HepG2 (cell line): ENCODE data around the gene GOLGA8A. TPM values are rescaled to one million over a fixed set of nuclear protein-coding genes. Genes with fewer than 3 reads are reported as not detected.

Experiments
- ATAC-seq: fragments of 200-7000 bp; cut with Tn5 transposase; 3 replicates; pipeline ENCODE4 v1.9.1; 2020; ENCODE audit warnings: mild to moderate bottlenecking, moderate library complexity
- BruUV-seq: library from RNA; stranded (reverse); fragments of 400-500 nt; replicated peaks from 2 replicates; lab custom pipeline; 2021; lab: Mats Ljungman, UMichigan
- CTCF ChIA-PET: fragments of 300-600 bp; formaldehyde crosslinking; extraction: SDS; loops from one replicate; lab custom pipeline; 2021; ENCODE audit warnings: low total read pairs, inconsistent platforms, low intra/inter-chr PET ratio; lab: Yijun Ruan, JAX
- POLR2A ChIA-PET: fragments of 350-600 bp; sonication (Branson Sonifier 250); formaldehyde crosslinking; loops from one replicate; lab custom pipeline; 2020; ENCODE audit warnings: antibody characterized with exemption, inconsistent platforms; lab: Yijun Ruan, JAX
- DNase-seq: peaks from one replicate; pipeline ENCODE4 v3.0.0-alpha.2; 2015; ENCODE audit warnings: low spot score
- FAIRE-seq: peaks from 3 replicates; lab custom pipeline; 2011; peaks lifted over from hg19 to GRCh38; lab: Jason Lieb, UNC
- H2AFZ ChIP-seq: one replicate; pipeline ENCODE4 v1.6.1; 2011; ENCODE audit warnings: low read length, inconsistent platforms
- H3K27ac ChIP-seq: fragments of 300-600 bp; 3 replicates; pipeline ENCODE4 v1.8.0; 2011; ENCODE audit warnings: mixed run types, mild to moderate bottlenecking, mixed read lengths, low read length, inconsistent platforms; ENCODE audit not compliant: insufficient read depth; ENCODE audit errors: extremely low read length
- H3K27me3 ChIP-seq, 2 experiments: fragments of 200-600 bp in 1 of 2; 2 replicates in 1 of 2; 3 replicates in 1 of 2; pipeline versions ENCODE4 v1.6.0 to v1.8.0; 2011; ENCODE audit warnings: low read length in 2 of 2, mild to moderate bottlenecking in 2 of 2, moderate library complexity in 2 of 2, inconsistent platforms in 1 of 2; ENCODE audit not compliant: insufficient read depth in 2 of 2, control insufficient read depth in 1 of 2
- H3K36me3 ChIP-seq, 2 experiments: fragments of 200-600 bp in 1 of 2; replicated peaks in 1 of 2; 2 replicates in 1 of 2; 3 replicates in 1 of 2; pipeline versions ENCODE4 v1.5.1 to v1.8.0; 2011; ENCODE audit warnings: low read length in 2 of 2, inconsistent platforms in 1 of 2; ENCODE audit not compliant: insufficient read depth in 2 of 2, control insufficient read depth in 1 of 2
- H3K4me1 ChIP-seq: 2 replicates; pipeline ENCODE4 v1.5.1; 2012; ENCODE audit warnings: low read length, inconsistent platforms; ENCODE audit not compliant: insufficient read depth
- H3K4me2 ChIP-seq: 2 replicates; pipeline ENCODE4 v1.6.0; 2011; ENCODE audit warnings: low read depth, low read length, inconsistent platforms
- H3K4me3 ChIP-seq, 3 experiments: fragments of 200-600 bp in 1 of 3; sonication (generic), shearing (Covaris generic) in 1 of 3; replicated peaks in 1 of 3; 2 replicates each; pipeline ENCODE4 v1.5.1; 2011 to 2016; ENCODE audit warnings: low read length in 3 of 3, inconsistent platforms in 2 of 3, low read depth in 2 of 3, mild to moderate bottlenecking in 2 of 3, control low read depth in 1 of 3, mixed read lengths in 1 of 3; ENCODE audit not compliant: insufficient read depth in 1 of 3
- H3K79me2 ChIP-seq: one replicate; pipeline ENCODE4 v1.6.1; 2011; ENCODE audit warnings: low read length, inconsistent platforms; ENCODE audit not compliant: insufficient read depth
- H3K9ac ChIP-seq: 2 replicates; pipeline ENCODE4 v1.6.0; 2011; ENCODE audit warnings: mild to moderate bottlenecking, low read depth, low read length, inconsistent platforms; ENCODE audit not compliant: insufficient read depth
- H3K9me3 ChIP-seq: 2 replicates; pipeline ENCODE4 v1.5.1; 2012; ENCODE audit warnings: mild to moderate bottlenecking, low read length
- H4K20me1 ChIP-seq: 2 replicates; pipeline ENCODE4 v1.6.0; 2011; ENCODE audit warnings: inconsistent platforms, mild to moderate bottlenecking, low read length, moderate library complexity; ENCODE audit not compliant: insufficient read depth
- ATF7 ChIP-seq, 2 experiments: fragments of 450-650 bp in 1 of 2; sonication (generic) in 1 of 2; formaldehyde crosslinking in 1 of 2; IDR thresholded peaks; 2 replicates each; pipeline versions ENCODE4 v1.4.0 to v1.6.1; 2016 to 2020; ENCODE audit warnings: antibody characterized with exemption in 1 of 2, mild to moderate bottlenecking in 1 of 2, missing genetic modification reagents in 1 of 2
- NAIF1 ChIP-seq: sonication (generic); formaldehyde crosslinking; IDR thresholded peaks from 2 replicates; pipeline ENCODE4 v1.5.0; 2020; ENCODE audit warnings: mild to moderate bottlenecking, missing genetic modification reagents, borderline replicate concordance
- SNAI1 ChIP-seq: sonication (generic); formaldehyde crosslinking; IDR thresholded peaks from 2 replicates; pipeline ENCODE4 v1.5.0; 2020; ENCODE audit warnings: mild to moderate bottlenecking, missing genetic modification reagents, borderline replicate concordance
- SUZ12 ChIP-seq: fragments of 150-350 bp; IDR thresholded peaks from 2 replicates; pipeline ENCODE4 v1.6.1; 2014; ENCODE audit warnings: low read depth, low read length
- THAP7 ChIP-seq: sonication (generic); formaldehyde crosslinking; IDR thresholded peaks from 2 replicates; pipeline ENCODE4 v1.8.1; 2023; ENCODE audit warnings: mild to moderate bottlenecking, missing genetic modification reagents
- TMF1 ChIP-seq: sonication (generic); formaldehyde crosslinking; IDR thresholded peaks from 2 replicates; pipeline ENCODE4 v1.8.1; 2022; ENCODE audit warnings: low read depth, missing genetic modification reagents
- ZFP41 ChIP-seq: sonication (generic); formaldehyde crosslinking; IDR thresholded peaks from 2 replicates; pipeline ENCODE4 v1.4.0; 2020; ENCODE audit warnings: mild to moderate bottlenecking, missing genetic modification reagents, borderline replicate concordance
- WGBS: methylation state at CpG from one replicate; pipeline ENCODE4 v1.1.6; 2017; ENCODE audit warnings: low lambda C conversion rate; 5-methylcytosine and 5-hydroxymethylcytosine counted together
- in situ Hi-C: cut with HindIII; loops from 2 replicates; pipeline ENCODE4 v1.10.0; 2017; ENCODE audit warnings: low pct_unique_long_range_greater_than_20kb; ENCODE audit not compliant: extremely low pct_ligation_motif_present
- intact Hi-C: fragments of 100-400 bp; cut with micrococcal nuclease; formaldehyde crosslinking; loops from one replicate; pipeline ENCODE4 v1.10.0; 2022; ENCODE audit not compliant: unreplicated experiment
- polyA plus RNA-seq, 8 experiments: library from polyadenylated mRNA; depleted of rRNA in 3 of 8; stranded (reverse) in 7 of 8; unstranded in 1 of 8; fragments of >200 nt; fragmentation: Illumina TruSeq in 4 of 8; extraction: Trizol in 4 of 8; gene quantifications; 2 replicates each; pipeline versions ENCODE4 v1.2.1 to v1.2.3, GENCODE V29; 2011 to 2016; ENCODE audit warnings: low read depth in 4 of 8, missing spikeins in 1 of 8, mixed read lengths in 1 of 8; ENCODE audit not compliant: insufficient read depth in 1 of 8
- total RNA-seq, 5 experiments: library from RNA; depleted of rRNA; stranded (reverse); fragments of >200 nt; fragmentation: Illumina TruSeq; extraction: Trizol; gene quantifications; 2 replicates each; pipeline ENCODE4 v1.2.3, GENCODE V29; 2016; ENCODE audit warnings: low read depth in 1 of 5

Gene GOLGA8A
- total and polyA plus RNA-seq, 2 of the 13 experiments (the other 11 are each of a cell fraction or from before 2014, with no cell fraction given), result 17.1 to 43.7 TPM

GRCh38 chr15:34460451-34460850 lies 22.8 kb upstream of the GOLGA8A start:
- POLR2A ChIA-PET, result no interaction called here
- DNase-seq (no peak), ATAC-seq (no peak), FAIRE-seq (no peak)
- TF ChIP-seq SUZ12 (no peak), ATF7 (IDR thresholded peaks at IDR 0.05) (peak; percentile 27; the same call in 1 of the 2 replicates), ATF7 (CRISPR knock-in tag; IDR thresholded peaks at IDR 0.05) (no peak)
- intact Hi-C loops, result no loop called here
- CTCF ChIA-PET, result no interaction called here
- in situ Hi-C loops, result no loop called here
- no peaks in the 10 kb centered on the region for H4K20me1 ChIP-seq
- no peak overlapping the region for H3K4me2 ChIP-seq
- no peaks in the 10 kb centered on the region for H3K36me3 ChIP-seq
- BruUV-seq, result no TSS peak
- H3K9me3 ChIP-seq, result no peaks in the 10 kb centered on the region
- peaks cover 10% of the 10 kb centered on the region; the same call in 1 of the 2 replicates for H3K4me1 ChIP-seq
- 78% methylated on average over 1 of the region's 1 CpG for WGBS
- H3K9ac ChIP-seq, result no peak overlapping the region
- no peak overlapping the region for H2AFZ ChIP-seq
- H3K27ac ChIP-seq, result no peak overlapping the region
- H3K27me3 ChIP-seq, result no peaks in the 10 kb centered on the region
- no peaks in the 10 kb centered on the region for H3K79me2 ChIP-seq
- H3K4me3 ChIP-seq, result no peak overlapping the region

DNA sequence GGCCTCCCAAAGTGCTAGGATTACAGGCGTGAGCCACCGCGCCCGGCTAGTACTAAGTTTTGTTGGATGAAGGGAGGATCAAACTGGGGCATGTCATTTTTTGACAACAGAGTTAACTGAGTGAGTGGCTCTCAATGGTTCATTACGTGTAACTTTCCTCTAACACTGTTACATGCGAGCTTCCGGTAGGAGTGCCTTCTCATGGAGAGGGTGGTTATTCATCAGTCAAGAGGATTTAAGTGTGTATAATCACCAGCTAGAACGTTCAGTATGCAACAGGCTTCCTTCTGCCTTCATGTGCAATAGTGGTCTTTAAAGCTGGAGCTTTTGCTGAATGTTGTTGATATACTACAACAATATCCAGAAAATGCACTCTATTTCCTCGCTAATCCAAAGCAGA lies 19.1 kb upstream of the GOLGA8A start:
- Histone ChIP-seq H2AFZ (no peak overlapping the region), H3K4me1 (peaks cover 7% of the 10 kb centered on the region; the same call in 1 of the 2 replicates), H4K20me1 (no peaks in the 10 kb centered on the region), H3K27ac (no peak overlapping the region), H3K4me2 (no peak overlapping the region), H3K9me3 (no peaks in the 10 kb centered on the region), H3K9ac (no peak overlapping the region), H3K79me2 (no peaks in the 10 kb centered on the region), H3K27me3 (no peaks in the 10 kb centered on the region), H3K4me3 (no peak overlapping the region), H3K36me3 (no peaks in the 10 kb centered on the region)
- FAIRE-seq (no peak), DNase-seq (no peak), ATAC-seq (no peak)
- CTCF ChIA-PET, result no interaction called here
- TF ChIP-seq NAIF1 (CRISPR knock-in tag) (no peak), ZFP41 (CRISPR knock-in tag) (no peak), TMF1 (CRISPR knock-in tag) (no peak), SNAI1 (CRISPR knock-in tag) (no peak), THAP7 (no peak)
- in situ Hi-C loops, result no loop called here
- intact Hi-C loops, result no loop called here
- POLR2A ChIA-PET, result no interaction called here
- BruUV-seq, result no TSS peak
- 52% methylated on average over 9 of the region's 9 CpGs for WGBS
